Stimulated activated CD4-positive, alpha-beta T cell treated with anti-CD3 and anti-CD28 coated beads, Interleukin-2, amount 100 ng/mL, for 48 hours (primary cell): ENCODE results near the gene PCDH8.

Source experiments
- DNase-seq, 2 donors: peaks; one replicate each; pipeline ENCODE4 v3.0.0-alpha.2; 2020

Gene PCDH8

GRCh38 chr13:52848455-52849195 is at the start of gene PCDH8:
Gene PCDH8 (minus strand): TSS chr13:52848640. CDS start chr13:52848436, 204 bp downstream.
- no peak for DNase-seq

GRCh38 chr13:52896827-52897659 is 48.6 kb upstream of the PCDH8 start:
- DNase-seq = no peak

- DNase-seq = no peak
Measured at GRCh38 chr13:52894413-52894812, 46.0 kb upstream of the PCDH8 start.

- no peak for DNase-seq
Measured at GRCh38 chr13:52892925-52893324, 44.5 kb upstream of the PCDH8 start.

GRCh38 chr13:52891706-52892105 is 43.3 kb upstream of the PCDH8 start:
- DNase-seq = no peak

GRCh38 chr13:52887165-52887564 is 38.7 kb upstream of the PCDH8 start:
- no peak for DNase-seq

GRCh38 chr13:52885141-52885540 is 36.7 kb upstream of the PCDH8 start:
- DNase-seq = no peak

- no peak for DNase-seq
Measured at GRCh38 chr13:52884429-52885010, 36.1 kb upstream of the PCDH8 start.

- no peak for DNase-seq
Measured at GRCh38 chr13:52882785-52883184, 34.3 kb upstream of the PCDH8 start.

GRCh38 chr13:52879950-52880741 is 31.7 kb upstream of the PCDH8 start:
- no peak for DNase-seq

GRCh38 chr13:52878831-52879230 is 30.4 kb upstream of the PCDH8 start:
- DNase-seq = no peak

- no peak for DNase-seq
Measured at GRCh38 chr13:52870143-52870542, 21.7 kb upstream of the PCDH8 start.

GRCh38 chr13:52869621-52870020 is 21.2 kb upstream of the PCDH8 start:
- no peak for DNase-seq

GRCh38 chr13:52869050-52869449 is 20.6 kb upstream of the PCDH8 start:
- DNase-seq = no peak

- DNase-seq = no peak
Measured at GRCh38 chr13:52868190-52868589, 19.8 kb upstream of the PCDH8 start.

GRCh38 chr13:52864941-52865340 is 16.5 kb upstream of the PCDH8 start:
- DNase-seq = no peak

GRCh38 chr13:52862358-52863206 is 14.1 kb upstream of the PCDH8 start:
- no peak for DNase-seq

- DNase-seq = no peak
Measured at GRCh38 chr13:52852444-52852843, 4.0 kb upstream of the PCDH8 start.

- DNase-seq = no peak
Measured at GRCh38 chr13:52851137-52851962, 2.9 kb upstream of the PCDH8 start.

- DNase-seq = no peak
Measured at GRCh38 chr13:52850396-52851136, 2.1 kb upstream of the PCDH8 start.

GRCh38 chr13:52850072-52850395 is 1.6 kb upstream of the PCDH8 start:
- DNase-seq = no peak
